Osteocyte (in vitro differentiated cells): ENCODE data around the gene FBRSL1. TPM values are rescaled to one million over a fixed set of nuclear protein-coding genes. Genes with fewer than 3 reads are reported as not detected.

Source experiments
- DNase-seq: peaks from one replicate; pipeline ENCODE4 v3.0.0; 2021; ENCODE audit warnings: mixed read lengths; ENCODE audit not compliant: unreplicated experiment; ENCODE audit errors: extremely low spot score
- H3K27ac Mint-ChIP-seq: one replicate; pipeline ENCODE4 v1.8.0; 2021; ENCODE audit warnings: mild to moderate bottlenecking, mixed read lengths; ENCODE audit not compliant: unreplicated experiment
- H3K27me3 Mint-ChIP-seq: one replicate; pipeline ENCODE4 v1.8.0; 2021; ENCODE audit warnings: mixed read lengths; ENCODE audit not compliant: unreplicated experiment
- H3K36me3 Mint-ChIP-seq: one replicate; pipeline ENCODE4 v1.8.0; 2021; ENCODE audit warnings: mixed read lengths; ENCODE audit not compliant: unreplicated experiment
- H3K4me1 Mint-ChIP-seq: one replicate; pipeline ENCODE4 v1.8.0; 2021; ENCODE audit warnings: mixed read lengths; ENCODE audit not compliant: unreplicated experiment
- H3K4me3 Mint-ChIP-seq: one replicate; pipeline ENCODE4 v1.8.0; 2021; ENCODE audit warnings: mild to moderate bottlenecking, moderate library complexity, mixed read lengths; ENCODE audit not compliant: unreplicated experiment
- H3K9me3 Mint-ChIP-seq: one replicate; pipeline ENCODE4 v1.8.0; 2021; ENCODE audit warnings: mixed read lengths; ENCODE audit not compliant: unreplicated experiment
- total RNA-seq: library from RNA; stranded (reverse); gene quantifications from 2 replicates; pipeline ENCODE4 v1.2.1, GENCODE V29; 2021
- TF ChIP-seq, protein P1 (sequence below): fragments of 200-600 bp; sonication (generic); IDR thresholded peaks from 2 replicates; pipeline ENCODE4 v1.5.0; 2021; ENCODE audit warnings: antibody characterized with exemption, mild to moderate bottlenecking, moderate library complexity

Gene FBRSL1
- total RNA-seq, 1 donor from 2014 or later = 46.2 TPM

GRCh38 chr12:132478433-132478803, 11.5 kb upstream of the FBRSL1 start:
- DNase-seq = no peak
- Mint-ChIP-seq H3K4me3 (no peak overlapping the region), H3K4me1 (no peaks in the 10 kb centered on the region), H3K9me3 (no peaks in the 10 kb centered on the region), H3K27ac (no peak overlapping the region), H3K36me3 (no peaks in the 10 kb centered on the region), H3K27me3 (peaks cover 25% of the 10 kb centered on the region)
- TF ChIP-seq, protein P1, sequence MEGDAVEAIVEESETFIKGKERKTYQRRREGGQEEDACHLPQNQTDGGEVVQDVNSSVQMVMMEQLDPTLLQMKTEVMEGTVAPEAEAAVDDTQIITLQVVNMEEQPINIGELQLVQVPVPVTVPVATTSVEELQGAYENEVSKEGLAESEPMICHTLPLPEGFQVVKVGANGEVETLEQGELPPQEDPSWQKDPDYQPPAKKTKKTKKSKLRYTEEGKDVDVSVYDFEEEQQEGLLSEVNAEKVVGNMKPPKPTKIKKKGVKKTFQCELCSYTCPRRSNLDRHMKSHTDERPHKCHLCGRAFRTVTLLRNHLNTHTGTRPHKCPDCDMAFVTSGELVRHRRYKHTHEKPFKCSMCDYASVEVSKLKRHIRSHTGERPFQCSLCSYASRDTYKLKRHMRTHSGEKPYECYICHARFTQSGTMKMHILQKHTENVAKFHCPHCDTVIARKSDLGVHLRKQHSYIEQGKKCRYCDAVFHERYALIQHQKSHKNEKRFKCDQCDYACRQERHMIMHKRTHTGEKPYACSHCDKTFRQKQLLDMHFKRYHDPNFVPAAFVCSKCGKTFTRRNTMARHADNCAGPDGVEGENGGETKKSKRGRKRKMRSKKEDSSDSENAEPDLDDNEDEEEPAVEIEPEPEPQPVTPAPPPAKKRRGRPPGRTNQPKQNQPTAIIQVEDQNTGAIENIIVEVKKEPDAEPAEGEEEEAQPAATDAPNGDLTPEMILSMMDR = no peak

DNA sequence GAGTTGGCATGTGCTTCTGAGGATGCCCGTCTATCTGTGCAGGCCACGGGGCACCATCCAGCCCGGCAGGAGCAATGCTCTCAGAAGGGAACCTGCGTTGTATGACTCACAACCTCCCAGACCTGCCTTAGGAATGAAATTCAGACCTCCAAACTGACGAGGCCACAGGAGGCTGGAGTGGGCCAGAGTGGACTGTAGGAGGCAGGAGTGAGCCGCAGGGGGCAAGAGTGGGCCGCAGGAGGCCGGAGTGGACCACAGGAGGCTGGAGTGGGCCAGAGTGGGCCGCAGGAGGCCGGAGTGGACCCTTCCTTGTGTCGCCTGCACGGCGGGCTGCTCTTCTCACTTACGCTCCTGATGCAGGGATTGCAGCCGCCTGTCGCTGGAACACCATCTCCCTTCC, 11.1 kb upstream of the FBRSL1 start:
- TF ChIP-seq, protein P1 = no peak
- H3K4me1 Mint-ChIP-seq = no peaks in the 10 kb centered on the region
- no peaks in the 10 kb centered on the region for H3K36me3 Mint-ChIP-seq
- no peak overlapping the region for H3K4me3 Mint-ChIP-seq
- H3K27ac Mint-ChIP-seq = no peak overlapping the region
- no peak for DNase-seq
- H3K27me3 Mint-ChIP-seq = peaks cover 25% of the 10 kb centered on the region
- H3K9me3 Mint-ChIP-seq = no peaks in the 10 kb centered on the region

DNA sequence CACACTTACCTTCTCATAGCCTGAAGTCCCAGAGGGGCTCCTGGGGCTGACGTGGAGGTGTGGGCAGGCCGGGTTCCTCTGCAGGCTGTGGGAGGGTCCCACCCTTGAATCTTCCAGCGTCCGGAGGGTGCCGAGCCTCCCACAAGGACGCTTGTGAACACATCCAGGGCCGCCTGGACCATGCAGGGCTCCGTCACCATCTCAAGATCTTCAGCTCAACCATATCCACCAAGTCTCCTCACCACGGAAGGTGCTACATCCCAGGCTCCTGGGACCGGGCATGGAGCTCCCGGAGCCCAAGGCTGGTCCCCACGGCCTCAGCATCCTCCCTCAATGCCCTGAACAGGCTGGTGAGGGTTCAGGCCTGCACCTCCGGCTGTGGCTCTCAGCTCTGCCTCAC, 10.7 kb upstream of the FBRSL1 start:
- Mint-ChIP-seq H3K9me3 (no peaks in the 10 kb centered on the region), H3K27me3 (peaks cover 25% of the 10 kb centered on the region), H3K36me3 (no peaks in the 10 kb centered on the region), H3K4me3 (no peak overlapping the region), H3K4me1 (no peaks in the 10 kb centered on the region), H3K27ac (no peak overlapping the region)
- DNase-seq = no peak
- TF ChIP-seq, protein P1 = no peak

DNA sequence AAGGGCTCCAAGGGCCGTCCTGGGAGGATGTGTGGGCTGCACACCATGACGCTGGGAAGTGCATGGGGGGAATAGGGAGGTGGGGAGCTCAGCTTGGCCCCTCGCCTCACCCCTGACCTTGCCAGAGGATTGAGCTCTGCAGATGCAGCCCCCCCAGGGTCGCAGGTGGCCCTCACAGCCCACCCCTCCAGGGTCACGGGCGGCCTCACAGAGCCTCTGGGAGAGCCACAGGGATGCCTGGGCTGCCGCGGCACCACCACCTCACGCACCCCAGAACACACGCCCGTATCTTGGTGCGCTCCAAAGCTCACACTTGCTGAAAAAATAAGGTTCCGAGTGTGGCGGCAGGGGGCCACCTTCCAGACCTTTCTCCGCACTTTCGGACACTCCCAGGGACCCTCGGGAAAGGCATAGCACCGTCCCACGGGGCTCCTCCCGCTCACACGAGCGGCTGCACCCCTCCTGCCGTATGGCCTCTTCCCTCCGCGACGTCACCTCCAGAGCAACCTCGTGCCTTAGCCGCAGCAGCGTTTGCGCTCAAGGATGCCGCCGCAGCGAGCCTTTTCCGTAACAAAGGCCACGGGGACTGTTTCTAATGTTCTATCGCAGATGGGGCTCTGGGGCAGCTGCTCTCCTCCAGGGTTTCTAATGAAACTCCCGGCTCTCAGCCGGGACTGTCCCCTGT, 9.9 kb upstream of the FBRSL1 start:
- Mint-ChIP-seq H3K4me1 (no peaks in the 10 kb centered on the region), H3K4me3 (no peak overlapping the region), H3K27me3 (peaks cover 25% of the 10 kb centered on the region), H3K9me3 (no peaks in the 10 kb centered on the region), H3K27ac (no peak overlapping the region), H3K36me3 (no peaks in the 10 kb centered on the region)
- TF ChIP-seq, protein P1 = no peak
- no peak for DNase-seq

- no peaks in the 10 kb centered on the region for H3K4me1 Mint-ChIP-seq
- H3K27me3 Mint-ChIP-seq = peaks cover 28% of the 10 kb centered on the region
- H3K4me3 Mint-ChIP-seq = no peak overlapping the region
These were observed 9.3 kb upstream of the FBRSL1 start for GRCh38 chr12:132480623-132481132.

More at GRCh38 chr12:132480623-132481132, 9.3 kb upstream of the FBRSL1 start:
- H3K36me3 Mint-ChIP-seq = no peaks in the 10 kb centered on the region
- no peak for DNase-seq
- TF ChIP-seq, protein P1 = no peak
- no peaks in the 10 kb centered on the region for H3K9me3 Mint-ChIP-seq
- no peak overlapping the region for H3K27ac Mint-ChIP-seq
